ENCODE measurements around the gene IWS1. TPM values are rescaled to one million over a fixed set of nuclear protein-coding genes. Genes with fewer than 3 reads are reported as not detected.

The IWS1 gene
- total and polyA plus RNA-seq, 4 donors = 20.3 to 64.5 (median 32.6) TPM

DNA sequence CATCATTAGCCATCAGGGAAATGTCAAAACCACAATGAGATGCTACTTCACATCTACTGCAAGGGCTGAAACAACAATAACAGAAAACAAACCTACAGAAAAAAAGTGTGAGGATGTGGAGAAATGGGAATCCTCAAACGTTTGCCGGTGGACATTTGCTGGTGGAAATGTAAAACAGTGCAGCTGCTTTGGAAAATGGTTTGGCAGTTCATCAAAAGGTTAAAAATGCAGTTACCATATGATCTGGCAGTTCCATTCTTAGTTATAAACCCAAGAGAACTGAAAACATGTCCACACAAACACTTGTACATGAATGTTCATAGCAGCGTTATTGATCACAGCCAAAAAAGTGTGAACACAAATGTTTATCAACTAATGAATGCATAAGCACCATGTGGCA is 63.8 kb downstream of the IWS1 start:
- Histone ChIP-seq H3K9ac (ENCODE audit: insufficient read depth in 1 of 2, low read length in 2 of 2) (no peak overlapping the region), H3K27ac (ENCODE audit: low read depth in 1 of 2, low read length in 1 of 2) (no peak overlapping the region), H3K9me3 (ENCODE audit: control insufficient read depth in 4 of 4, insufficient read depth in 3 of 4, low read length in 3 of 4) (no peaks in the 10 kb centered on the region), H3K27me3 (ENCODE audit: control insufficient read depth in 3 of 3, insufficient read depth in 3 of 3, low read length in 2 of 3) (no peaks in the 10 kb centered on the region), H3K4me3 (no peak overlapping the region), H3K4me1 (ENCODE audit: control insufficient read depth in 5 of 5, insufficient read depth in 5 of 5, low read length in 5 of 5) (peaks cover 0 to 6% (median 0%) of the 10 kb centered on the region in 5 donors), H3K36me3 (ENCODE audit: control insufficient read depth in 4 of 4, insufficient read depth in 4 of 4, low read length in 4 of 4) (peaks cover 0 to 5% (median 0%) of the 10 kb centered on the region in 4 donors)
- TF ChIP-seq CTCF (IDR thresholded peaks at IDR 0.05; ENCODE audit: control extremely low read depth, extremely low read depth) = no peak
- WGBS, 2 donors = 71 to 81% methylated on average over 3 of the region's 3 CpGs
- DNase-seq (peak in 2 of 3 donors; percentile 41 to 53), ATAC-seq (ENCODE audit: insufficient read depth, low FRiP score) (no peak)

- Histone ChIP-seq H3K4me3 (no peak overlapping the region), H3K27me3 (ENCODE audit: control insufficient read depth in 3 of 3, insufficient read depth in 3 of 3, low read length in 2 of 3) (no peaks in the 10 kb centered on the region), H3K9ac (ENCODE audit: insufficient read depth in 1 of 2, low read length in 2 of 2) (no peak overlapping the region), H3K9me3 (ENCODE audit: control insufficient read depth in 4 of 4, insufficient read depth in 3 of 4, low read length in 3 of 4) (no peaks in the 10 kb centered on the region), H3K27ac (ENCODE audit: low read depth in 1 of 2, low read length in 1 of 2) (no peak overlapping the region), H3K4me1 (ENCODE audit: control insufficient read depth in 5 of 5, insufficient read depth in 5 of 5, low read length in 5 of 5) (no peaks in the 10 kb centered on the region), H3K36me3 (ENCODE audit: control insufficient read depth in 4 of 4, insufficient read depth in 4 of 4, low read length in 4 of 4) (no peaks in the 10 kb centered on the region)
- WGBS, 2 donors = 90 to 93% methylated on average over 12 of the region's 12 CpGs
- DNase-seq (no peak), ATAC-seq (ENCODE audit: insufficient read depth, low FRiP score) (no peak)
- TF ChIP-seq CTCF (IDR thresholded peaks at IDR 0.05; ENCODE audit: control extremely low read depth, extremely low read depth) = no peak
These were observed 69.3 kb downstream of the IWS1 start for GRCh38 chr2:127456960-127457359.

- no peaks in the 10 kb centered on the region for H3K9me3 ChIP-seq (ENCODE audit: control insufficient read depth in 4 of 4, insufficient read depth in 3 of 4, low read length in 3 of 4)
- no peak for TF ChIP-seq CTCF (IDR thresholded peaks at IDR 0.05; ENCODE audit: control extremely low read depth, extremely low read depth)
- H3K4me3 ChIP-seq = no peak overlapping the region
- no peak for ATAC-seq (ENCODE audit: insufficient read depth, low FRiP score)
- H3K27ac ChIP-seq (ENCODE audit: low read depth in 1 of 2, low read length in 1 of 2) = no peak overlapping the region
- no peaks in the 10 kb centered on the region for H3K4me1 ChIP-seq (ENCODE audit: control insufficient read depth in 5 of 5, insufficient read depth in 5 of 5, low read length in 5 of 5)
- WGBS, 2 donors = 74 to 88% methylated on average over 13 of the region's 13 CpGs
- H3K27me3 ChIP-seq (ENCODE audit: control insufficient read depth in 3 of 3, insufficient read depth in 3 of 3, low read length in 2 of 3) = no peaks in the 10 kb centered on the region
- DNase-seq = no peak
- H3K9ac ChIP-seq (ENCODE audit: insufficient read depth in 1 of 2, low read length in 2 of 2) = no peak overlapping the region
- no peaks in the 10 kb centered on the region for H3K36me3 ChIP-seq (ENCODE audit: control insufficient read depth in 4 of 4, insufficient read depth in 4 of 4, low read length in 4 of 4)
These were observed 70.5 kb downstream of the IWS1 start for GRCh38 chr2:127455566-127456493.

Measured in lung (tissue), 12 donors.